UCSD-AML1 (cell line): ENCODE measurements around the gene SFTA2.
"Not testable (repeated sequence)": the region's sequence is repeated elsewhere in the genome, so short reads cannot be mapped to it uniquely, and the experiment has no call there.

ENCODE experiments used
- DNase-seq: peaks from one replicate; lab custom pipeline; 2025; ENCODE audit not compliant: unreplicated experiment; lab: John Stamatoyannopoulos, UW

Gene SFTA2

GRCh38 chr6:30931969-30932645 is at the start of gene SFTA2:
TSS of gene SFTA2 (minus strand) at chr6:30932170. CDS start at chr6:30932096, 74 bp downstream.
- no peak for DNase-seq

GRCh38 chr6:30979690-30980089 is 47.7 kb upstream of the SFTA2 start:
- DNase-seq: no peak

- DNase-seq: no peak
These were observed 47.2 kb upstream of the SFTA2 start for GRCh38 chr6:30979141-30979540.

GRCh38 chr6:30974490-30975252 is 42.7 kb upstream of the SFTA2 start:
- DNase-seq: no peak

GRCh38 chr6:30972816-30973215 is 40.8 kb upstream of the SFTA2 start:
- DNase-seq: no peak

GRCh38 chr6:30970946-30971345 is 39.0 kb upstream of the SFTA2 start:
- no peak for DNase-seq

- not testable (repeated sequence) for DNase-seq
These were observed 37.2 kb upstream of the SFTA2 start for GRCh38 chr6:30969171-30969570.

GRCh38 chr6:30966154-30966553 is 34.2 kb upstream of the SFTA2 start:
- DNase-seq: no peak

- DNase-seq: no peak
These were observed 33.2 kb upstream of the SFTA2 start for GRCh38 chr6:30965140-30965601.

GRCh38 chr6:30964075-30964474 is 32.1 kb upstream of the SFTA2 start:
- DNase-seq: no peak

GRCh38 chr6:30963641-30964040 is 31.7 kb upstream of the SFTA2 start:
- no peak for DNase-seq

GRCh38 chr6:30962716-30963115 is 30.7 kb upstream of the SFTA2 start:
- DNase-seq: no peak

- no peak for DNase-seq
These were observed 29.1 kb upstream of the SFTA2 start for GRCh38 chr6:30960907-30961673.

GRCh38 chr6:30957716-30958115 is 25.7 kb upstream of the SFTA2 start:
- DNase-seq: no peak

GRCh38 chr6:30955367-30956042 is 23.5 kb upstream of the SFTA2 start:
- DNase-seq: peak; percentile 71

GRCh38 chr6:30954631-30955366 is 22.8 kb upstream of the SFTA2 start:
- DNase-seq: no peak

GRCh38 chr6:30951907-30952469 is 20.0 kb upstream of the SFTA2 start:
- no peak for DNase-seq

GRCh38 chr6:30948811-30949210 is 16.8 kb upstream of the SFTA2 start:
- no peak for DNase-seq

- DNase-seq: no peak
These were observed 15.3 kb upstream of the SFTA2 start for GRCh38 chr6:30947231-30947630.

- DNase-seq: no peak
These were observed 13.3 kb upstream of the SFTA2 start for GRCh38 chr6:30945281-30945680.
